ENCODE results near the gene NPLOC4. TPM values are rescaled to one million over a fixed set of nuclear protein-coding genes. Genes with fewer than 3 reads are reported as not detected.

Gene NPLOC4
- total and polyA plus RNA-seq, 2 of the 13 experiments (the other 11 are each of a cell fraction or from before 2014, with no cell fraction given) = 57.0 to 97.0 TPM

DNA sequence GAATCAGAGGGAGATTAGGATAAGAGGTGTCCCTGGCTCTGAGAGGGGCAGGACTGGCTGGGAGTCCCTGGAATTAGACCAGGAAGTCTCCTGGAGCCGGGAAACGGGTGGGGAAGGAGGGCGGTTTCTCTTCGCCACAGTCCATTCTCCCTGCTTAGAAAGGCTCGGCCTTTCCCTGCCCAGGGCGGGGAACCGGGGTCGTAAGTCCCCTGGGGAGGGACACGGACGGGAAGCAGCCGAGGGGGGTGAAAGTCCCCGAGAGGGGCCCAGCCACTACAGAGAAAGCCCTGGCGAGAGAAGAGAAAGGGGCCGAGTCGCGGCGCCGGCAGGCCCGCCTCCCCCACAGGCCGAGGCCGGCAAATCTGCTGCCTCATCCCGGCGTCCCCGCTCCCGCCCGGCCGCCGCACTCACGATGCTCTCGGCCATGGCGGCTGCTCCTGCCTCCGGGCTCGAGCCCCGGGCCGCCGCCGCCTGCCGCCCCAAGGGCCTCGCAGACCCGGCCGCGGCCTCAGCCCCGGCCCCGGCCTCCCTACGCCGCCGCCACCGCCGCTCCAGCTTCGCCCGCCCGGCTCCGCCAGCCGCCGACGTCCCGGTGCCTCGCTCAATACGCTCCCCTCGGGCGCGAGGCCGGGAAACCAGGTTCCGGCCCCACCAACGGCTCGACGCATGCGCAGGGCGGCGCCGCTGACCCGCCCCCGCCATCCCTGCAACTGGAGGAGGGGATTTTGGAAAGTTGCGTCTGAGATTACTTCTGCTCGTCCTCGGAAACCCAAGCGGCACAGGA is at the start of gene NPLOC4, which contains the start of gene TSPAN10 (continued):
- TF ChIP-seq GMEB2 (CRISPR knock-in tag; IDR thresholded peaks at IDR 0.05; ENCODE audit: low read depth) (peak; percentile 95), RBM22 (optimal IDR thresholded peaks at IDR 0.05; ENCODE audit: low read length) (peak; percentile 20), ZNF138 (CRISPR knock-in tag; IDR thresholded peaks at IDR 0.05; ENCODE audit: low read depth) (no peak), HMGA1 (CRISPR knock-in tag; conservative IDR thresholded peaks at IDR 0.05) (no peak), GATA4 (IDR thresholded peaks at IDR 0.05; ENCODE audit: borderline replicate concordance, low read depth) (peak; percentile 71), TSC22D2 (CRISPR knock-in tag; IDR thresholded peaks at IDR 0.05; ENCODE audit: borderline replicate concordance) (peak; percentile 97), SP1 (IDR thresholded peaks at IDR 0.05) (no peak), SP1 (CRISPR knock-in tag; IDR thresholded peaks at IDR 0.05) (peak; percentile 87), ZNF44 (CRISPR knock-in tag; IDR thresholded peaks at IDR 0.05) (no peak), PAWR (CRISPR knock-in tag; IDR thresholded peaks at IDR 0.05; ENCODE audit: borderline replicate concordance) (no peak), SNRNP70 (IDR thresholded peaks at IDR 0.05; ENCODE audit: low read depth, low read length) (no peak), ZNF746 (CRISPR knock-in tag; IDR thresholded peaks at IDR 0.05) (0 out of 2 replicates have a peak, but pooled peaks have one; percentile 58), ZNF83 (CRISPR knock-in tag; IDR thresholded peaks at IDR 0.05; ENCODE audit: borderline replicate concordance) (no peak), HNRNPH1 (optimal IDR thresholded peaks at IDR 0.05; ENCODE audit: low read depth, low read length) (no peak), ZSCAN12 (CRISPR knock-in tag; IDR thresholded peaks at IDR 0.05) (peak; percentile 69; the same call in 1 of the 2 replicates), MAX (IDR thresholded peaks at IDR 0.05) (peak; percentile 86), JDP2 (CRISPR knock-in tag; IDR thresholded peaks at IDR 0.05; ENCODE audit: borderline replicate concordance) (peak; percentile 69; the same call in 1 of the 2 replicates), ZNF275 (CRISPR knock-in tag; IDR thresholded peaks at IDR 0.05; ENCODE audit: borderline replicate concordance) (0 out of 2 replicates have a peak, but pooled peaks have one; percentile 74), RELA (CRISPR knock-in tag; IDR thresholded peaks at IDR 0.05) (peak; percentile 90), ZNF747 (CRISPR knock-in tag; IDR thresholded peaks at IDR 0.05; ENCODE audit: borderline replicate concordance) (no peak; the same call in 1 of the 2 replicates), ZNF670 (CRISPR knock-in tag; IDR thresholded peaks at IDR 0.05; ENCODE audit: borderline replicate concordance) (no peak), PCBP1 (IDR thresholded peaks at IDR 0.05; ENCODE audit: borderline replicate concordance, low read depth, low read length) (no peak), ZNF552 (CRISPR knock-in tag; IDR thresholded peaks at IDR 0.05; ENCODE audit: borderline replicate concordance) (no peak), HOXA3 (CRISPR knock-in tag; IDR thresholded peaks at IDR 0.05) (peak; percentile 94), RARG (CRISPR knock-in tag; IDR thresholded peaks at IDR 0.05; ENCODE audit: low read depth) (no peak), ZNF432 (CRISPR knock-in tag; IDR thresholded peaks at IDR 0.05; ENCODE audit: borderline replicate concordance) (no peak), HNRNPUL1 (IDR thresholded peaks at IDR 0.05; ENCODE audit: low read depth, low read length) (no peak)
- TF ChIP-seq, protein P1, sequence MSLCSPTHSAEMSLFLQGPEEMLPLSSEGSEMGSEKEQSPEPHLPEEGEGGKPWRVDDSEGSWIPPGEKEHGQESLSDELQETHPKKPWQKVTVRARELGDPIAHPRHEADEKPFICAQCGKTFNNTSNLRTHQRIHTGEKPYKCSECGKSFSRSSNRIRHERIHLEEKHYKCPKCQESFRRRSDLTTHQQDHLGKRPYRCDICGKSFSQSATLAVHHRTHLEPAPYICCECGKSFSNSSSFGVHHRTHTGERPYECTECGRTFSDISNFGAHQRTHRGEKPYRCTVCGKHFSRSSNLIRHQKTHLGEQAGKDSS (CRISPR knock-in tag; IDR thresholded peaks at IDR 0.05; ENCODE audit: borderline replicate concordance, low read depth) = no peak; the same call in 1 of the 2 replicates

Measured in HepG2 (cell line).